GM08714 (cell line): ENCODE measurements around the gene PBX2.

Experiments
- H3K4me3 ChIP-seq: fragments of 200-500 bp; sonication (Bioruptor generic); 2 replicates; pipeline ENCODE4 v1.5.1; 2014; ENCODE audit warnings: mild to moderate bottlenecking, low read length, inconsistent platforms
- ZNF274 ChIP-seq: IDR thresholded peaks from 2 replicates; pipeline ENCODE4 v1.6.1; 2012; ENCODE audit warnings: mild to moderate bottlenecking, low read depth, low read length

Gene PBX2

GRCh38 chr6:32190054-32190851 lies at the start of gene PBX2:
PBX2 (minus strand) TSS chr6:32190202; CDS start chr6:32189915, 287 bp downstream.
- TF ChIP-seq ZNF274: no peak
- H3K4me3 ChIP-seq: peak within 1 kb of the TSS; percentile 76

- H3K4me3 ChIP-seq: no peak overlapping the region
- TF ChIP-seq ZNF274: no peak
These were observed 49.5 kb upstream of the PBX2 start for GRCh38 chr6:32239462-32239861.

DNA sequence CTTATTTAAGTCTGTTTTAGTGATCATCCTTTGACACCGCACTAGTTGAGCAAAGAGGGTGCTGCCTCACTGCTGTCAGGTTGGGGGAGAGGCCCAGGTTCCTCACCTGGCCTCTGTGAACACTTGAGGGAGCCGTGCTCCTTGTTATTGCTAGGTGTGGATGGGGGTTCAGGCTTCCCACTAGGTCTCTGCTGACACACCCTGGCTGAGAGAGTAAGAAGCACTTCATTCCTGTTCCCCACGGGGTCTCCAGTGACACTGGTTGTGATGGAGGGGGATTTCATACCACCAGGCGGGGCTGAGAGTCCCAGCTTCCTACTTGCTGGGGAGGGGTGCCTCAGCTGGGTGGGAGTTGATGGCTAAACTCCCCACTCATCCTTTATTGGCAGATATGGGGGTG lies 44.9 kb upstream of the PBX2 start:
- TF ChIP-seq ZNF274: no peak
- H3K4me3 ChIP-seq: no peak overlapping the region

DNA sequence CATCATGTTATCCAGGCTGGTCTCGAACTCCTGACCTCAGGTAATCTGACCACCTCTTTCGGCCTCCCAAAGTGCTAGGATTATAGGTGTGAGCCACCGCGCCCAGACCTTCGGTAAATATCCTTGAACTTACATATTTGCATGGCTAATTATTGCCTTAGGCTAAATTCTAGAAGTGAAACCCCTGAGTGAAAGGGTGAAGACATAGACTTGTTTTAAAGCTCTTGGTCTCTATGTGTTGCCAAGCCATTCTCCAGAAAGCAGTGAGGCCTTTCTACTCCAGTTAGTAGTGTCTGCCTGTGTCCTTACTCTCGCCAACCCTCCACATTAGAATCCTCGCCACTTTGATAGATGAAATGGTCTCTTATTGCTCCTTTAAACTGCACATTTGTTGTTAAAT lies 36.4 kb upstream of the PBX2 start:
- no peak for TF ChIP-seq ZNF274
- H3K4me3 ChIP-seq: no peak overlapping the region

GRCh38 chr6:32224696-32225095 lies 34.7 kb upstream of the PBX2 start:
- TF ChIP-seq ZNF274: no peak
- no peak overlapping the region for H3K4me3 ChIP-seq

GRCh38 chr6:32223258-32224235 lies 33.5 kb upstream of the PBX2 start, which contains the start of gene NOTCH4:
NOTCH4 (minus strand) TSS chr6:32224067; CDS start chr6:32223928, 139 bp downstream.
- H3K4me3 ChIP-seq: no peak within 1 kb of the TSS
- TF ChIP-seq ZNF274: no peak

DNA sequence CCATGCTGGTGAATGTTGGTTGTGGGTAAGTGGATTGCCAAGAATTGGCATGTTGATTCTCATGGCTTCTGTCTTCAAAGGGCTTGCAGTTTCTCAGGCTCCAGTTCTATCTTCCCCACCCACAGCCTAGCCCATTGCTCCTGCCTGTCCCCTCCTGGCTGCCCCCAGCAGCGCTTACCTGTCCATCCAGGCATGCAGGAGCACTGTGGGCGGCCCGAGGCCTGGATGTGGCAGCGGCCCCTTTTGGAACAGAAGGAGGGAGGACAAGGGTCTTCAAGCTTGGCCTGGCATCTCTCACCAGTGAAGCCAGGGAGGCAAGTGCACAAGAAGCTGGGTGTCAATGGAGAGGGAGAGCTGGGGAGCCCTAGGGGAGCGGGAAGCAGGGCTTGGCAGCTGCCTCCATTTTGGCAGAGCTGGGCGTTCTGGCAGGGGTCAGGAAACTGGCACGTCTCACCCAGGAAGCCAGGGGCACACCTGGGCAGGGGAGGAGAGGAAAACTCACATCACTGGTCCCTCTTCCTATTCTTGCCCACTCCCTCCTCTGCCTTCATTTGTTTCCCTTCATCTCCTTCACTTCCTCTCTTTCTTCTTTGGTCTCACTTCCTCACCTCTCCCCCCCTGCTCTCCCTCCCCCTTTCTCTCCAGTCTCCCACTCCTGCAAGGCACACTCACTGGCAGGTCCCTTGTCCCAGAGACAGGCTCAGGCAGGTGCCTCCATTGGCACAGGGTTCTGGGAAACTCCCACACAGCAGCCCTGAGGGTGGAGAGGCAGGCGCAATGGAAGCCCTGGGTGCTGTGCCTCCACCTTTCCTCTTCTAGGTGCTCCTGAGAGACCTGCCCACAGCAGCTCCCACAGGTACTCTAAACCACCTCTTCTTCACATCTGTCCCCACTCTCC lies 32.6 kb upstream of the PBX2 start:
- H3K4me3 ChIP-seq: no peak overlapping the region
- no peak for TF ChIP-seq ZNF274

GRCh38 chr6:32220021-32220420 lies 30.0 kb upstream of the PBX2 start:
- TF ChIP-seq ZNF274: no peak

GRCh38 chr6:32218167-32218566 lies 28.2 kb upstream of the PBX2 start:
- no peak overlapping the region for H3K4me3 ChIP-seq
- no peak for TF ChIP-seq ZNF274

More at GRCh38 chr6:32220021-32220420, 30.0 kb upstream of the PBX2 start:
- no peak overlapping the region for H3K4me3 ChIP-seq

- H3K4me3 ChIP-seq: no peak overlapping the region
- TF ChIP-seq ZNF274: no peak
These were observed 27.0 kb upstream of the PBX2 start for GRCh38 chr6:32216998-32217397.

- no peak overlapping the region for H3K4me3 ChIP-seq
These were observed 26.3 kb upstream of the PBX2 start for GRCh38 chr6:32216285-32216684.

DNA sequence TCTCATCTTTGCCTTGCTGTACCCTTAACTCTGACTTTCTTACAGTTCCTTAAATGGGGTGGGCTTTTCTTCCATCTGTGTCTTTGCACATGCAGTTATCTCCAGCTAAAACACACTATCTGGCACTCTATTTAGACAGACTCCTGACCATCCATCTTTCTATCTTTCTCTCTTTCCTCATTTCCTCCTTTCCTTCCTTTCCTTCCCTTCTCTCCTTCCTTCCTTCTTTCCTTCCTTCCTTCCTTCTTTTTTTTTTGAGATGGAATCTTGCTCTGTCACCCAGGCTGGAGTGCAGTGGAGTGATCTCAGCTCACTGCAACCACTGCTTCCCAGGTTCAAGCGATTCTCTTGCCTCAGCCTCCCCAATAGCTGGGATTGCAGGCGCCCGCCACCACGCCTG lies 25.6 kb upstream of the PBX2 start:
- no peak for TF ChIP-seq ZNF274
- no peak overlapping the region for H3K4me3 ChIP-seq

More at GRCh38 chr6:32216285-32216684, 26.3 kb upstream of the PBX2 start:
- no peak for TF ChIP-seq ZNF274

GRCh38 chr6:32214126-32214525 lies 24.1 kb upstream of the PBX2 start:
- H3K4me3 ChIP-seq: no peak overlapping the region
- no peak for TF ChIP-seq ZNF274

GRCh38 chr6:32213649-32214048 lies 23.6 kb upstream of the PBX2 start:
- no peak overlapping the region for H3K4me3 ChIP-seq
- no peak for TF ChIP-seq ZNF274
